PFSK-1 (cell line): ENCODE measurements around the gene THYN1.

ENCODE experiments used
- FOXP2 ChIP-seq: optimal IDR thresholded peaks from 2 replicates; pipeline ENCODE3; 2011; ENCODE audit warnings: borderline replicate concordance, control low read depth, inconsistent platforms; ENCODE audit not compliant: insufficient read depth; ENCODE audit errors: extremely low read length, extremely low read depth
- POLR2AphosphoS5 ChIP-seq: IDR thresholded peaks from 2 replicates; pipeline ENCODE4 v1.6.1; 2012; ENCODE audit warnings: low read depth, mild to moderate bottlenecking, control low read depth, low read length, moderate library complexity
- REST ChIP-seq, 2 experiments: IDR thresholded peaks; 2 replicates each; pipeline versions ENCODE4 v1.6.1 to v1.8.0; 2011 to 2012; ENCODE audit warnings: low read depth in 2 of 2, low read length in 2 of 2, control low read depth in 1 of 2, inconsistent platforms in 1 of 2, mild to moderate bottlenecking in 1 of 2, moderate library complexity in 1 of 2; ENCODE audit not compliant: insufficient read depth in 1 of 2
- SIN3A ChIP-seq: IDR thresholded peaks from 2 replicates; pipeline ENCODE4 v1.6.1; 2012; ENCODE audit warnings: mild to moderate bottlenecking, low read length, moderate library complexity, borderline replicate concordance; ENCODE audit not compliant: insufficient read depth
- TAF1 ChIP-seq: IDR thresholded peaks from 2 replicates; pipeline ENCODE4 v1.6.1; 2012; ENCODE audit warnings: low read length, control low read depth, borderline replicate concordance; ENCODE audit not compliant: insufficient read depth

The THYN1 gene

GRCh38 chr11:134242376-134242775, 10.8 kb downstream of the THYN1 start:
- TF ChIP-seq SIN3A (no peak), FOXP2 (no peak), POLR2AphosphoS5 (no peak), REST (IDR thresholded peaks at IDR 0.05; ENCODE audit: insufficient read depth in 1 of 2, low read depth in 2 of 2, low read length in 2 of 2) (no peak), TAF1 (no peak)

- TF ChIP-seq SIN3A (no peak), TAF1 (no peak), FOXP2 (no peak), REST (IDR thresholded peaks at IDR 0.05; ENCODE audit: insufficient read depth in 1 of 2, low read depth in 2 of 2, low read length in 2 of 2) (no peak), POLR2AphosphoS5 (no peak)
These were observed 12.6 kb downstream of the THYN1 start for GRCh38 chr11:134240592-134240991.

GRCh38 chr11:134238956-134239355, 14.2 kb downstream of the THYN1 start:
- no peak for TF ChIP-seq FOXP2
- TF ChIP-seq REST (IDR thresholded peaks at IDR 0.05; ENCODE audit: insufficient read depth in 1 of 2, low read depth in 2 of 2, low read length in 2 of 2): no peak
- no peak for TF ChIP-seq TAF1
- no peak for TF ChIP-seq POLR2AphosphoS5
- no peak for TF ChIP-seq SIN3A

GRCh38 chr11:134237557-134237922, 15.6 kb downstream of the THYN1 start:
- TF ChIP-seq FOXP2 (no peak), SIN3A (no peak), TAF1 (no peak), REST (IDR thresholded peaks at IDR 0.05; ENCODE audit: insufficient read depth in 1 of 2, low read depth in 2 of 2, low read length in 2 of 2) (no peak), POLR2AphosphoS5 (no peak)

- TF ChIP-seq SIN3A: no peak
- TF ChIP-seq REST (IDR thresholded peaks at IDR 0.05; ENCODE audit: insufficient read depth in 1 of 2, low read depth in 2 of 2, low read length in 2 of 2): no peak
- TF ChIP-seq POLR2AphosphoS5: no peak
- TF ChIP-seq TAF1: no peak
- TF ChIP-seq FOXP2: no peak
These were observed 16.2 kb downstream of the THYN1 start for GRCh38 chr11:134236834-134237556.
